Osteocyte (in vitro differentiated cells): ENCODE results near the gene FCGR2B. TPM values are rescaled to one million over a fixed set of nuclear protein-coding genes. Genes with fewer than 3 reads are reported as not detected.
"Not testable (repeated sequence)": the region's sequence is repeated elsewhere in the genome, so short reads cannot be mapped to it uniquely, and the experiment has no call there.

Experiments used
- DNase-seq: peaks from one replicate; pipeline ENCODE4 v3.0.0; 2021; ENCODE audit warnings: mixed read lengths; ENCODE audit not compliant: unreplicated experiment; ENCODE audit errors: extremely low spot score
- H3K27ac Mint-ChIP-seq: one replicate; pipeline ENCODE4 v1.8.0; 2021; ENCODE audit warnings: mild to moderate bottlenecking, mixed read lengths; ENCODE audit not compliant: unreplicated experiment
- H3K27me3 Mint-ChIP-seq: one replicate; pipeline ENCODE4 v1.8.0; 2021; ENCODE audit warnings: mixed read lengths; ENCODE audit not compliant: unreplicated experiment
- H3K36me3 Mint-ChIP-seq: one replicate; pipeline ENCODE4 v1.8.0; 2021; ENCODE audit warnings: mixed read lengths; ENCODE audit not compliant: unreplicated experiment
- H3K4me1 Mint-ChIP-seq: one replicate; pipeline ENCODE4 v1.8.0; 2021; ENCODE audit warnings: mixed read lengths; ENCODE audit not compliant: unreplicated experiment
- H3K4me3 Mint-ChIP-seq: one replicate; pipeline ENCODE4 v1.8.0; 2021; ENCODE audit warnings: mild to moderate bottlenecking, moderate library complexity, mixed read lengths; ENCODE audit not compliant: unreplicated experiment
- H3K9me3 Mint-ChIP-seq: one replicate; pipeline ENCODE4 v1.8.0; 2021; ENCODE audit warnings: mixed read lengths; ENCODE audit not compliant: unreplicated experiment
- long read RNA-seq: library from polyadenylated mRNA; unstranded; transcript quantifications from one replicate; pipeline ENCODE4 v2.0.0, GENCODE V29; 2021
- total RNA-seq: library from RNA; stranded (reverse); gene quantifications from 2 replicates; pipeline ENCODE4 v1.2.1, GENCODE V29; 2021

Gene FCGR2B
- total RNA-seq, result not detected in 2 replicates
- long read RNA-seq, result 0 reads

GRCh38 chr1:161662684-161663339, at the start of gene FCGR2B:
TSS of gene FCGR2B (plus strand) at chr1:161663143. CDS start at chr1:161663242, 99 bp downstream.
- not testable (repeated sequence) for H3K4me1 Mint-ChIP-seq, H3K27ac Mint-ChIP-seq, H3K27me3 Mint-ChIP-seq, DNase-seq, H3K9me3 Mint-ChIP-seq, H3K36me3 Mint-ChIP-seq, H3K4me3 Mint-ChIP-seq

- not testable (repeated sequence) for H3K27ac Mint-ChIP-seq, H3K27me3 Mint-ChIP-seq, H3K36me3 Mint-ChIP-seq, DNase-seq, H3K4me3 Mint-ChIP-seq, H3K9me3 Mint-ChIP-seq
- peaks cover 14% of the 10 kb centered on the region for H3K4me1 Mint-ChIP-seq
These were observed 46.5 kb upstream of the FCGR2B start for GRCh38 chr1:161616417-161616816.

GRCh38 chr1:161618517-161618916, 44.4 kb upstream of the FCGR2B start:
- H3K27me3 Mint-ChIP-seq, result peaks cover 22% of the 10 kb centered on the region
- DNase-seq, H3K27ac Mint-ChIP-seq, H3K9me3 Mint-ChIP-seq, H3K36me3 Mint-ChIP-seq, H3K4me3 Mint-ChIP-seq, H3K4me1 Mint-ChIP-seq: not testable (repeated sequence)

- H3K9me3 Mint-ChIP-seq, H3K36me3 Mint-ChIP-seq, H3K4me1 Mint-ChIP-seq, DNase-seq, H3K27ac Mint-ChIP-seq, H3K4me3 Mint-ChIP-seq: not testable (repeated sequence)
- peaks cover 31% of the 10 kb centered on the region for H3K27me3 Mint-ChIP-seq
These were observed 42.5 kb upstream of the FCGR2B start for GRCh38 chr1:161620399-161620798.

- not testable (repeated sequence) for H3K4me1 Mint-ChIP-seq, DNase-seq, H3K36me3 Mint-ChIP-seq, H3K27ac Mint-ChIP-seq, H3K9me3 Mint-ChIP-seq
- Mint-ChIP-seq H3K27me3 (peaks cover 31% of the 10 kb centered on the region), H3K4me3 (peak overlapping the region; percentile 79)
These were observed 41.6 kb upstream of the FCGR2B start for GRCh38 chr1:161621181-161622000.

- not testable (repeated sequence) for DNase-seq, H3K4me1 Mint-ChIP-seq, H3K27ac Mint-ChIP-seq, H3K36me3 Mint-ChIP-seq, H3K9me3 Mint-ChIP-seq
- H3K27me3 Mint-ChIP-seq, result peaks cover 31% of the 10 kb centered on the region
- H3K4me3 Mint-ChIP-seq, result peak overlapping the region; percentile 79
These were observed 40.9 kb upstream of the FCGR2B start for GRCh38 chr1:161622054-161622453.

GRCh38 chr1:161623401-161624051, 39.4 kb upstream of the FCGR2B start:
- H3K4me1 Mint-ChIP-seq, DNase-seq, H3K4me3 Mint-ChIP-seq, H3K36me3 Mint-ChIP-seq, H3K27ac Mint-ChIP-seq, H3K9me3 Mint-ChIP-seq: not testable (repeated sequence)
- H3K27me3 Mint-ChIP-seq, result peaks cover 31% of the 10 kb centered on the region

- not testable (repeated sequence) for DNase-seq, H3K9me3 Mint-ChIP-seq, H3K4me3 Mint-ChIP-seq, H3K36me3 Mint-ChIP-seq, H3K4me1 Mint-ChIP-seq, H3K27ac Mint-ChIP-seq
- H3K27me3 Mint-ChIP-seq, result peaks cover 27% of the 10 kb centered on the region
These were observed 38.3 kb upstream of the FCGR2B start for GRCh38 chr1:161624605-161625004.

- not testable (repeated sequence) for H3K27ac Mint-ChIP-seq, H3K9me3 Mint-ChIP-seq, DNase-seq, H3K4me1 Mint-ChIP-seq, H3K4me3 Mint-ChIP-seq, H3K36me3 Mint-ChIP-seq
- H3K27me3 Mint-ChIP-seq, result peaks cover 22% of the 10 kb centered on the region
These were observed 36.3 kb upstream of the FCGR2B start for GRCh38 chr1:161626445-161627146.

- DNase-seq, H3K27me3 Mint-ChIP-seq, H3K4me1 Mint-ChIP-seq, H3K4me3 Mint-ChIP-seq, H3K9me3 Mint-ChIP-seq, H3K36me3 Mint-ChIP-seq, H3K27ac Mint-ChIP-seq: not testable (repeated sequence)
These were observed 32.7 kb upstream of the FCGR2B start for GRCh38 chr1:161630128-161630742.
